SU-DHL-6 (cell line): ENCODE results near the gene IL5RA.

Experiments
- H2AFZ ChIP-seq: fragments of 200-600 bp; sonication (generic); 2 replicates; pipeline ENCODE4 v1.6.1; 2014; ENCODE audit warnings: low read depth, mild to moderate bottlenecking, moderate library complexity, mixed read lengths, antibody characterized with exemption, low read length; ENCODE audit not compliant: severe bottlenecking
- H3F3A ChIP-seq: fragments of 200-600 bp; shearing (Covaris generic); 2 replicates; pipeline ENCODE4 v1.6.0; 2016; ENCODE audit warnings: antibody characterized with exemption, mild to moderate bottlenecking; ENCODE audit not compliant: insufficient read depth
- H3K27ac ChIP-seq: fragments of 200-600 bp; sonication (generic); 2 replicates; pipeline ENCODE4 v1.5.1; 2016; ENCODE audit warnings: low read depth, mild to moderate bottlenecking, low read length, moderate library complexity, mixed read lengths
- H3K27me3 ChIP-seq: fragments of 200-600 bp; sonication (generic), shearing (Covaris generic); 2 replicates; pipeline ENCODE4 v1.6.0; 2014; ENCODE audit warnings: mild to moderate bottlenecking, low read length
- H3K36me3 ChIP-seq: fragments of 200-600 bp; sonication (generic); 2 replicates; pipeline ENCODE4 v1.6.1; 2014; ENCODE audit warnings: mild to moderate bottlenecking, low read length, mixed read lengths
- H3K4me2 ChIP-seq: fragments of 300-600, 200-600 bp; shearing (Covaris generic), sonication (generic); 2 replicates; pipeline ENCODE4 v1.6.0; 2014; ENCODE audit warnings: low read length, low read depth, mild to moderate bottlenecking; ENCODE audit not compliant: poor library complexity, severe bottlenecking
- H3K4me3 ChIP-seq: fragments of 200-600 bp; sonication (generic); 2 replicates; pipeline ENCODE4 v1.5.1; 2014; ENCODE audit warnings: antibody characterized with exemption, low read length, mild to moderate bottlenecking, mixed read lengths; ENCODE audit not compliant: insufficient read depth, poor library complexity, severe bottlenecking
- H3K79me2 ChIP-seq: fragments of 200-600 bp; sonication (generic); 2 replicates; pipeline ENCODE4 v1.6.1; 2014; ENCODE audit warnings: mild to moderate bottlenecking, low read length, moderate library complexity; ENCODE audit not compliant: insufficient read depth
- H3K9ac ChIP-seq: fragments of 200-600 bp; sonication (generic); 2 replicates; pipeline ENCODE4 v1.7.0; 2014; ENCODE audit warnings: mild to moderate bottlenecking, low read length
- H3K9me2 ChIP-seq: fragments of 200-600 bp; sonication (generic); replicated peaks from 2 replicates; pipeline ENCODE4 v1.6.1; 2014; ENCODE audit warnings: low read length; ENCODE audit not compliant: insufficient read depth
- H3K9me3 ChIP-seq: fragments of 200-600 bp; sonication (generic); 2 replicates; pipeline ENCODE4 v1.6.1; 2014; ENCODE audit warnings: low read length, mixed read lengths; ENCODE audit not compliant: insufficient read depth
- H4K20me1 ChIP-seq: fragments of 200-600 bp; sonication (generic); 2 replicates; pipeline ENCODE4 v1.6.1; 2014; ENCODE audit warnings: low read depth, mild to moderate bottlenecking, antibody characterized with exemption, low read length, moderate library complexity, mixed read lengths
- EZH2phosphoT487 ChIP-seq: fragments of 200-600 bp; sonication (generic), shearing (Covaris generic); conservative IDR thresholded peaks from 2 replicates; pipeline ENCODE4 v1.6.1; 2018; ENCODE audit warnings: mild to moderate bottlenecking, antibody characterized with exemption, low read length, moderate library complexity, mixed read lengths
- TF ChIP-seq, protein P1 (sequence below): fragments of 200-600 bp; sonication (generic); IDR thresholded peaks from one replicate; pipeline ENCODE4 v1.5.1; 2017; ENCODE audit warnings: antibody characterized with exemption, mild to moderate bottlenecking, low read length, moderate library complexity; ENCODE audit not compliant: insufficient read depth, poor library complexity, severe bottlenecking

Gene IL5RA, protein sequence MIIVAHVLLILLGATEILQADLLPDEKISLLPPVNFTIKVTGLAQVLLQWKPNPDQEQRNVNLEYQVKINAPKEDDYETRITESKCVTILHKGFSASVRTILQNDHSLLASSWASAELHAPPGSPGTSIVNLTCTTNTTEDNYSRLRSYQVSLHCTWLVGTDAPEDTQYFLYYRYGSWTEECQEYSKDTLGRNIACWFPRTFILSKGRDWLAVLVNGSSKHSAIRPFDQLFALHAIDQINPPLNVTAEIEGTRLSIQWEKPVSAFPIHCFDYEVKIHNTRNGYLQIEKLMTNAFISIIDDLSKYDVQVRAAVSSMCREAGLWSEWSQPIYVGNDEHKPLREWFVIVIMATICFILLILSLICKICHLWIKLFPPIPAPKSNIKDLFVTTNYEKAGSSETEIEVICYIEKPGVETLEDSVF

GRCh38 chr3:3110299-3110630 lies at the start of gene IL5RA:
Gene IL5RA, minus strand, starts transcription at chr3:3110374. Its CDS starts 5,390 bp downstream, at chr3:3104984.
- Histone ChIP-seq H3K36me3 (no peaks in the 10 kb centered on the region), H3K9me2 (no peaks in the 10 kb centered on the region), H3K27me3 (peaks cover under 1% of the 10 kb centered on the region), H2AFZ (no peak within 1 kb of the TSS), H3K9ac (no peak within 1 kb of the TSS), H3K4me3 (no peak within 1 kb of the TSS), H3F3A (no peaks in the 10 kb centered on the region), H3K9me3 (no peaks in the 10 kb centered on the region), H3K79me2 (no peaks in the 10 kb centered on the region), H4K20me1 (no peaks in the 10 kb centered on the region), H3K4me2 (no peak within 1 kb of the TSS), H3K27ac (no peak within 1 kb of the TSS)
- TF ChIP-seq, protein P1, sequence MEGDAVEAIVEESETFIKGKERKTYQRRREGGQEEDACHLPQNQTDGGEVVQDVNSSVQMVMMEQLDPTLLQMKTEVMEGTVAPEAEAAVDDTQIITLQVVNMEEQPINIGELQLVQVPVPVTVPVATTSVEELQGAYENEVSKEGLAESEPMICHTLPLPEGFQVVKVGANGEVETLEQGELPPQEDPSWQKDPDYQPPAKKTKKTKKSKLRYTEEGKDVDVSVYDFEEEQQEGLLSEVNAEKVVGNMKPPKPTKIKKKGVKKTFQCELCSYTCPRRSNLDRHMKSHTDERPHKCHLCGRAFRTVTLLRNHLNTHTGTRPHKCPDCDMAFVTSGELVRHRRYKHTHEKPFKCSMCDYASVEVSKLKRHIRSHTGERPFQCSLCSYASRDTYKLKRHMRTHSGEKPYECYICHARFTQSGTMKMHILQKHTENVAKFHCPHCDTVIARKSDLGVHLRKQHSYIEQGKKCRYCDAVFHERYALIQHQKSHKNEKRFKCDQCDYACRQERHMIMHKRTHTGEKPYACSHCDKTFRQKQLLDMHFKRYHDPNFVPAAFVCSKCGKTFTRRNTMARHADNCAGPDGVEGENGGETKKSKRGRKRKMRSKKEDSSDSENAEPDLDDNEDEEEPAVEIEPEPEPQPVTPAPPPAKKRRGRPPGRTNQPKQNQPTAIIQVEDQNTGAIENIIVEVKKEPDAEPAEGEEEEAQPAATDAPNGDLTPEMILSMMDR, result no peak
- no peak for TF ChIP-seq EZH2phosphoT487

DNA sequence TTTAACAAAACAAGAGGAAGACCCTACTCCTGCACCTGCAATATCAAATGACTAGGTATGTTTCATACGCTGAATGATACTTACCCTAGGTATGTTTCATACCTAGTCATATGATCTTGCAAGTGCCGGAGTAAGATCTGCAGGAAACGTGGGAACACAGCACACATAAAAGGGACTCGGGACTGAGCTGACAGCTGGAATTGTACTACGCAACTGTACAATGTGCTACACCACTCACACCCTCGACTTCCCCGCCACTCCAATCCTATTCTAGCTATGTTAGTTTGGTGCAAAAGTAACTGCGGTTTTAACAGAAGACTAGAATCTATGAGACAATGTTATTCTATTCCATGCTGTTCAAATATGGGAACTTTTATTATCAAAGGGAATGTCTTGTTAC lies 47.3 kb upstream of the IL5RA start:
- Histone ChIP-seq H3K79me2 (no peaks in the 10 kb centered on the region), H3K36me3 (peaks cover 20% of the 10 kb centered on the region), H3K27ac (no peak overlapping the region), H3K9ac (no peak overlapping the region), H4K20me1 (no peaks in the 10 kb centered on the region), H3K4me2 (no peak overlapping the region), H3K27me3 (no peaks in the 10 kb centered on the region), H3K9me3 (no peaks in the 10 kb centered on the region), H2AFZ (no peak overlapping the region), H3F3A (peaks cover 8% of the 10 kb centered on the region; the same call in 1 of the 2 replicates), H3K9me2 (no peaks in the 10 kb centered on the region), H3K4me3 (no peak overlapping the region)
- no peak for TF ChIP-seq EZH2phosphoT487
- TF ChIP-seq, protein P1, result no peak

- H3K4me3 ChIP-seq, result no peak overlapping the region
- TF ChIP-seq, protein P1, result no peak
- no peaks in the 10 kb centered on the region for H3K9me3 ChIP-seq
- H3K79me2 ChIP-seq, result no peaks in the 10 kb centered on the region
- no peaks in the 10 kb centered on the region for H3K9me2 ChIP-seq
- H3K27ac ChIP-seq, result no peak overlapping the region
- no peaks in the 10 kb centered on the region for H3K27me3 ChIP-seq
- peaks cover 12% of the 10 kb centered on the region; the same call in 1 of the 2 replicates for H3F3A ChIP-seq
- no peak overlapping the region for H3K4me2 ChIP-seq
- H4K20me1 ChIP-seq, result no peaks in the 10 kb centered on the region
- H3K36me3 ChIP-seq, result peaks cover 38% of the 10 kb centered on the region
- H3K9ac ChIP-seq, result no peak overlapping the region
- H2AFZ ChIP-seq, result no peak overlapping the region
These were observed 44.9 kb upstream of the IL5RA start for GRCh38 chr3:3154879-3155610.
